Measurements from ENCODE around the gene TSHZ2. TPM values are rescaled to one million over a fixed set of nuclear protein-coding genes. Genes with fewer than 3 reads are reported as not detected.

Gene TSHZ2
- total and polyA plus RNA-seq, 2 experiments from 2014 or later = 10.4 to 32.0 TPM

GRCh38 chr20:53447316-53447715, 475.2 kb downstream of the TSHZ2 start:
- TF ChIP-seq CTCF (IDR thresholded peaks at IDR 0.05; ENCODE audit: low read depth, low read length) = no peak
- Histone ChIP-seq H3K36me3 (no peaks in the 10 kb centered on the region), H3K4me1 (ENCODE audit: low read depth) (no peaks in the 10 kb centered on the region), H3K9me3 (ENCODE audit: low read depth) (no peaks in the 10 kb centered on the region), H3K27me3 (no peaks in the 10 kb centered on the region), H3K4me3 (no peak overlapping the region), H3K27ac (no peak overlapping the region)
- DNase-seq (ENCODE audit: low read depth in 1 of 2, low spot score in 1 of 2) = no peak

GRCh38 chr20:53448426-53448825, 476.3 kb downstream of the TSHZ2 start:
- H3K9me3 ChIP-seq (ENCODE audit: low read depth) = no peaks in the 10 kb centered on the region
- no peaks in the 10 kb centered on the region for H3K27me3 ChIP-seq
- no peak for TF ChIP-seq CTCF (IDR thresholded peaks at IDR 0.05; ENCODE audit: low read depth, low read length)
- no peak overlapping the region for H3K4me3 ChIP-seq
- no peaks in the 10 kb centered on the region for H3K36me3 ChIP-seq
- DNase-seq (ENCODE audit: low read depth in 1 of 2, low spot score in 1 of 2) = no peak
- no peaks in the 10 kb centered on the region for H3K4me1 ChIP-seq (ENCODE audit: low read depth)
- no peak overlapping the region for H3K27ac ChIP-seq

- no peak overlapping the region for H3K4me3 ChIP-seq
- no peaks in the 10 kb centered on the region for H3K27me3 ChIP-seq
- H3K36me3 ChIP-seq = no peaks in the 10 kb centered on the region
- H3K27ac ChIP-seq = no peak overlapping the region
- H3K4me1 ChIP-seq (ENCODE audit: low read depth) = no peaks in the 10 kb centered on the region
- TF ChIP-seq CTCF (IDR thresholded peaks at IDR 0.05; ENCODE audit: low read depth, low read length) = no peak
- H3K9me3 ChIP-seq (ENCODE audit: low read depth) = no peaks in the 10 kb centered on the region
- DNase-seq (ENCODE audit: low read depth in 1 of 2, low spot score in 1 of 2) = no peak
These were observed 476.7 kb downstream of the TSHZ2 start for GRCh38 chr20:53448875-53449274.

GRCh38 chr20:53453076-53453475, 480.9 kb downstream of the TSHZ2 start:
- TF ChIP-seq CTCF (IDR thresholded peaks at IDR 0.05; ENCODE audit: low read depth, low read length) = no peak
- no peak overlapping the region for H3K27ac ChIP-seq
- H3K27me3 ChIP-seq = no peaks in the 10 kb centered on the region
- H3K9me3 ChIP-seq (ENCODE audit: low read depth) = no peaks in the 10 kb centered on the region
- H3K4me1 ChIP-seq (ENCODE audit: low read depth) = no peaks in the 10 kb centered on the region
- no peak overlapping the region for H3K4me3 ChIP-seq
- no peak for DNase-seq (ENCODE audit: low read depth in 1 of 2, low spot score in 1 of 2)
- H3K36me3 ChIP-seq = no peaks in the 10 kb centered on the region

- Histone ChIP-seq H3K9me3 (ENCODE audit: low read depth) (no peaks in the 10 kb centered on the region), H3K4me3 (no peak overlapping the region), H3K27ac (no peak overlapping the region), H3K4me1 (ENCODE audit: low read depth) (no peaks in the 10 kb centered on the region), H3K27me3 (no peaks in the 10 kb centered on the region), H3K36me3 (no peaks in the 10 kb centered on the region)
- no peak for DNase-seq (ENCODE audit: low read depth in 1 of 2, low spot score in 1 of 2)
- no peak for TF ChIP-seq CTCF (IDR thresholded peaks at IDR 0.05; ENCODE audit: low read depth, low read length)
These were observed 482.6 kb downstream of the TSHZ2 start for GRCh38 chr20:53454675-53455276.

All from cardiac muscle cell (in vitro differentiated cells and primary cell).